ELF-1 (cell line): ENCODE data around the gene RAB44.

Source experiments
- DNase-seq: peaks from one replicate; pipeline ENCODE4 v3.0.0-alpha.2; 2016; ENCODE audit warnings: low read depth, low spot score

The RAB44 gene

DNA sequence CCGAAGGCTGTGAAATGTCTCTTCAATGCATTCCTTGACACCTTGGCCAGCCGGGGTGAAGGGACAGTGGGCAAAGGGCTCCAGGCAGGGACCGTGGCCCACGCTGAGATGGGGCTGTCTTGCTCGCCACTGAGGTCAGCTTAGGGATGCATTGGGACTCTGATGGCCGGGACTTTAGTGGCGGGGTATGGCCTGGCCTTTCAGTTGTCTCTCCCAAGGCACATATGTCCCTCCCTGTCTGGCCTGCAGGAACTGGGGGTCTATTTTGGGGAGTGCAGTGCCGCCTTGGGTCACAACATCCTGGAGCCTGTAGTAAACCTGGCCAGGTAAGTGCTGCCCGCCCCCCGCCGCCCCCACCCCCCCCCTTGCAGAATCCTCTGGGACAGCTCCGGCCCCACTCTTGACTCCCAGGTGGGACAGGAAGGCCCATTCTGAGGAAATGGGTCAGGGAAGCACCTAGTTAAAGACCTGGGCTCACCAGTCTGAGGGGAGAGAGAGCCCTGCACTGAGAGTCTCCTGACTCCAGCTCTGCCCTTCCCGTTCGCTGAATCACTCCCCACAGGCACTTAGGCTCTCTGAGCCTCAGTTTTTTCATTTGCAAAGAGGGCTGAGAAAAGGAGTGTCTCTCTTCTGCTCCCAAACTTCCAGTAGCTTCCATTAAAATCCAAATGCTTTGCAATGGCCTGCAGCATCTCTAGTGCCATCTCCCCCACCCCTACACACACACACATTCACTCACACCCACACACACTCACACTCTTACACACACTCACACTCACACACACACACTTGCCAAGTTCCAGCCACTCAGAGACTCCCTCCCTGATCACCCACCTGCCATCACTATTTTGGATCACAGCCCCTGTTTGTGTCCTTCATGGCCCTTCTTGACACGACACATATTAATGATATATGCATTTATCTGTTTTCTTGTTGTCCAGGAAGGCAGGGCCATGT, 33.1 kb downstream of the RAB44 start:
- DNase-seq = no peak

- DNase-seq = no peak
These were observed 34.1 kb downstream of the RAB44 start for GRCh38 chr6:36731622-36732310.

DNA sequence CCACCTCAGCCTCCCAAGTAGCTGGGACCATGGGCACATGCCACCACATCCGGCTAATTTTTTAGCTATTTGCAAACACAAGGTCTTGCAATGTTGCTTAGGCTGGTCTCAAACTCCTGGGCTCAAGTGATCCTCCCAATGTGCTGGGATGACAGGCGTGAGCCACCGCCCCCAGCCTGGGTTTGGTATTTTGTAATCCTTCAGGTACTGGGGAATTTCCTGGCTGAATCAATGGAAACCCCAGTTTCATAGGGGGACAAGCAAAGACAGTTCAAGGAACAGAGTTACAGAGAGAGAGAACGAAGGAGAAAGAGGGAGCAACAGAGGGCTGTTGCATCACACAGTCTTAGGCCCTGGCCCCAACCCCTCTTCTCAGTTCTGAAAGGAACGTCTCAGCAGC, 35.7 kb downstream of the RAB44 start:
- DNase-seq = no peak

DNA sequence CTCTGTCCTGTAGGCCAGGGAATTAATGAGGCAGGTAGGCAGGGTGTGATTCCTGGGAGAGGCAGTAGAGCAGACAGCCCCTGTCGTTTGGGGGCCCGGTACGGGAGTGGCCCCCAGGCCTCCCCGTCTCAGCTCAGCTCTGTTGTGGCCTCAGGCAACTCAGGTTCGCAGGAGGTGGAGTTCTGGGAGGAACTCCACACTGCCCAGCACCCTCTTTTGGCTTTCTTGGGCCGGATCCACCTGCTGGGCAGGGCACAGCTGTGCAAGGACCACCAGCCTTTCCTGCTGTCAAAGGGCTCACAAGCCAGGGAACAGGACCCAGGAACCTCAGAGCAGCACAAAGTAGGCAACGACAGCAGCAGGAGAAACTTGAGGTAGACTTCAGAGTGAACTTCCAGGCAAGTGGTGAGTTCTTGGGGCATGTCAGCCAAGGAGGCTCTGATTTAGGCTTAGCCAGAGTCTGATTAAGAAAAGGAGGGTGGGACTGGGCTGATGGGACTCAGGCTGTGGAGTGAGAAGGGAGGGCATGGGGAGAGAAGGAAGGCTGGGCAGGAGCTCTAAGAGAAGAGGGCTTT, 36.9 kb downstream of the RAB44 start:
- DNase-seq = no peak

DNA sequence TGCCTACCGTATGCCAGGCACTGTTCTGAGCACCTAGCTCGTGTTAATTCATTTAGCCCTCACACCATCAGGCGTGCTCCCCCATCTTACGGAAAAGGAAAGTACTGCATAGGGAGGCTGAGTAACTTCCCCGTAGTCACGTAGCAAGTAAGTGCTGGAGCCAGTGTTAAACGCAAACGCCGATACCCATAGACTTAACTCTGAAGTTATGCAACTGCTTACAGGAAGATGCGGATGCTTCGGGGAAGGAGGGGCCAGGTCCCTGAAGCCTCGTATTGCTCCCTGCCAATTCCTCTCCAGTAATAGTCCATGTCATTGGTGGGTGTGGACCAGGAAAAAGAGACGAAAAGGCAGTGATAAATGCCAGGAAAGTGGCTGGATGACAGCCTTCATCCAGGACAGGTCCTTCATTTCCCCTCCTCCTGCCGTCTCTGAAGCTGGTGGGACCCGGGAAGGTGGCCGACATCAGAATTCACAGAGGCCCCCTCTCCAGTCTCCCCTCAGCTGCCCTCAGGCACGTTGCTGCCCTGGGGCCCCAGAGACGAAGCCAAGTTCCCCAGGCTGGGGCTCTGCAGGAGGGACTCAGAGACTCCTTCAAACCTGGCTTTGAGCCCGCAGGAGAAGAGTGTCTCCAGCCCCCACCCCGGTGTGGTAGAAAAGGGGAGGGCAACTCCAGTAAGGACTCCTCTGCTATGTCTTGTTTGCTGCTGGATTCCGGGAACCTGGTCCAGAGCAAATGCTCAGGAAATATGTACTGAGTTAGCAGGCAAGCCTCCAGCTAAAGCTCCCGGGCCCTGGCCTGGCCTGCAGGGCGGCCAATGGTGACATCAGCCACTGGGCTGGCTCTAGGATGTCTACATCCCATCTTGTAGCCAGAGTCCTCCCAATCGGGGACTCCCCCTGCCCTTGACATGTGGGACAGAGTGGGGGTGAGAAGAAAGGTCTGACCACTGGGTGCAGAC, 37.8 kb downstream of the RAB44 start:
- DNase-seq = no peak

DNA sequence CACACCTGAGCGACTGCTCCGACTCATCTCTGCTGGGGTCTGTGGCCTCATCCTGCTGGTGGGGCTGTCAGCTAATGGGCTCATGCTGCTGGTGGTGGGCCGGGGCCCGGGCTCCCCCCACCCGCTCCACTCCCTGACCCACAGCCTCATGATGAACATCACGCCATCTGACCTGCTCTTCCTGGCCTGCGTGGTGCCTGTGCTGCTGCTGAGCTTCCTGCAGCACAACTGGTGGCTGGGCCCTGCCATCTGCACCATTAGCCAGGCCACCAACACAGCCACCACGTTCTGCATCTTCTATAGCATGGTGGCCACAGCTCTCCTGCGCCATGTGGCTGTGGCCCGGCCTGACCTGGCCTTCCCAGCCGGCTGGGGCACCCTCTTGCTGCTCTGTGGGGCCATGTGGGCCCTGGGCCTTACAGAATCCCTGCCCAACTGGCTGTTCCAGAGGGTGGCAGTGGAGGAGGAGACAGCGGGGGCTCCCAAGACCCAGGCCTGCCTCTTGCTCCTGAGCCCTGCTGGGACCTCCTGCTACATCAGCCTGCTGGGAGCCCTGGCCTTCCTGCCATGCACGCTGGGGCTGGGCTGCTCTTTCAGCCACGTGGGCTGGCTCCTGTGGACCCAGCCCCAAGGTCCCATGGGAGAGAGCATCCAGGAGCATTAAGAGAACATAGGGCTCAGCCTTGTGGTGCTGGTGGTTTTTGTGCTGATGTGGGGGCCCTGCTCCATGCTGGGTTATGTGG, 39.6 kb downstream of the RAB44 start:
- no peak for DNase-seq

DNA sequence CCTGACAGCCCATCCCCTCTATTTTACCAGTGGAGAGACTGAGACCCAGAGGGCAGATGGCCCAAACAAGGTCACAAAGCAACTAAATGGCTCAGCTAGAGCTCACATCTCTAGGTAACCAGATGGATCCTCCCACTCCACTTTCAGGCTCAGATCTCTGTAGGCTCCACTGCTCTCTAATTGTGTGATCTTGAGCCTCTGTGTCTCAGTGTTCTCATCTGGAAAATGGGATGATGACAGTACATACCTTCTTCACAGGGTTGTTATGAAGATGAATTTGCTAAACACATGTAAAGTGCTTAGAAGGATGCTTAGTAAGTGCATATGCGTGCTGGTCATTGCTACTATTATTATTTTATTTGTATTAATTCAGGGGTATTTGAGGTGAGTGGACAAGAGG, 40.5 kb downstream of the RAB44 start:
- no peak for DNase-seq

- no peak for DNase-seq
These were observed 42.6 kb downstream of the RAB44 start for GRCh38 chr6:36739947-36740817.

DNA sequence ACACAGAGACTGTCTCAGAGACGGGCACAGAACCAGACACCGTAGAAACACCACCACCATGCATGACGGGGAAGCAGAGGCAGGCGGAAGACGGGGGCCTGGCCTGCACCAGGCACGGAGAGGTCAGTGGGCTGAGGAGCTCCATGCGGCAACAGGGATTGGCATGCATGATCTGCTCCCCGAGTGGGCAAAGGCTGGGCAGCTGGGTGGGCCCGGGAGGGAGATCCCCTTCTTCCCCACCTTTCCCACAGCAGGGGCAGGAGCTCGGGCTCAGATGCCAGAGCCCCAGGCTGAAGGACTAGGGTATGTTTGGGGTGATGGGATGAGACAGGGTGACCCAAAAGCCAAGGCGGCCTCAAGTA, 43.2 kb downstream of the RAB44 start:
- DNase-seq = no peak

DNA sequence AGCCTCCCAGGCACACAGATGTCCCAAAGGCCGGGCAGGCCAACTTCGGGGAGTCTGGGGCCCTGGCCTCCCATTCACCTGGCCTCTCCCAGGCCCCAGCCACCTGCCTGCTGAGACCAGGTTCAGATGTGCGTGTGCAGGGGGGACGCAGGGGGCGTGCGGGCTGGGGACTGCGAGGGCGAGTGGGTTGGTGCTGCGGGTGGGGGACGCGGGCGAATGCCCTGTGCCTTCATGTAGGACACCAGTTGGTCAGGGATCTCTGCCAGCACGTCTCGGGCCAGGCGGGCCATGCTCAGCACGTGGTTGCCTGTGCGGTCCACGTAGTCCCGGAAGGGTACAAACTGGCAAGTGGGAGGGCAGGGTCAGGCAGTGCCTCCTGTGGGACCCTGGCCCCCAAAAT, 44.5 kb downstream of the RAB44 start:
- DNase-seq = no peak

GRCh38 chr6:36743032-36743431, 45.4 kb downstream of the RAB44 start:
- DNase-seq = no peak

DNA sequence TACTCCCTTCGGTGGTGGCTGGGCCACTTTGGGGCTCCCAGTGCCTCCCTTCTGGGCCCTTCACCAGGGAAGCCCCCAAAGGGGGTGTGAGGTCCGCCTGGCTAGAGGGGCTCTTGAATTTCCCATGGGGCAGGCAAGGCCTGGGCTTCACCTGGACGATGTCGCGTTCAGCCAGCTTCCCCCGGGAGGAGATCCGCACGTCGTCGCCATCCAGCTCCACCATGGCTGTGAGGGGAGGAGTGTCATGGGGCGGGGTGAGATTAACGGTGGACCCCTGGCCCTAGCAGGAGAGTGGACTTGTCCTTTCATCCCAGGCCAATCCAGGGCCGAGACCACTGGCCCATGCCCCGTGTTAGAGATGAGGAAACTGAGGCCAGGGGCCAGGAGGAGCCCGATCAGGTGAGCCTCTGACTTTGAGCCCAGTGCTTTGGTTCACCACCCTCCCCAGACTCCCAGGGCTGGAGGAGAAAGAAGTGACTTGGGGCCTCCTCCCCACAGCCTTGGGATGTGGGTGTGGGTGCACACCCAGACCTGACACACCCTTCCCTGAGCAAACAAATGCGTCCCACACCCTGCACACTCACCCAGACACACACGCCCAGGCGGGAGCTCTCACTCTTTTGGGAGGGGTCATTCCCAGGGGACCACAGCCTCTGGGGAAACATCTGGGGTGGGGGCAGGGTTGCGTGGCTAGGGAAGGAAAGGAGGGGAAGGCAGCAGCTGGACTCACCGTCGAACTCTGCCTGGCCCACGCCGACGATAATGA, 46.1 kb downstream of the RAB44 start:
- no peak for DNase-seq

GRCh38 chr6:36744304-36744673, 46.7 kb downstream of the RAB44 start:
- no peak for DNase-seq

DNA sequence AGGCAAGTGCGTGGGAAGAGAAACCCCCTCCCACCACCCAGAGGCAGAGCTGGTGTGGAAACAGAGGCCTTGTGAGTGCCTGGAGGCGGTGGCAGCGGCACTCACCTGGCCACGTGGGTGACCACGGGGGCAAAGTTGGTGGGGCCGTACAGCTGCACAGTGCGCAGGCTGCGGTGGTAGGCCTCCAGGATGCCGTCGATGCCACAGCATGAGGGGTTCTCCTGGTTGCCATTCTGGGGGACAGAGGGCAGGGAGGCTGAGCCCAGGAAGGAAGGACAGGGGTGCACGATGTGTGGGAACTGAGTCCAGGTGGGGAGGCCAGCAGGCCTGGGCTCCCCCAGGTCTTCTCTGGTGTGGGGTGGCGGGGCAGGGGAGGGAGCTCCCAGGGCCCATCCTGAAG, 47.7 kb downstream of the RAB44 start:
- no peak for DNase-seq

DNA sequence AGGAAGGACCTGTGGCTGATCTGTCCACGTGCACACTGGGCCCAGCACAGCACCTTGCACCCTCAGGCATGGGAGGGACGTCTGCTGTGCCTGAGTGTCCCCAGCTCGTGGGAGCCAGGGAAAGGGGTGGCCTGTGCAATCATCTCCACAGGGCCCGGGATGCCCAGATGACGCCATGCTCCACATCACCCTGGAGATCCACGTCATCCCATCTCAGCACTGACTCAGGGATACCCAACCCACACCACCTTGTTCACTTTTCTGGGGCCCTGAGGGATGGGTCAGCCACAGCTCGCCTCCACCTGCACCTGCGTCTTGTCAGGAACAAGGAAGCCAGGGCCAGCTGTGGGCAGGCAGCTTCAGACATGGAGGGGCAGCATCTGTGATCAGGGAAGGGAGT, 48.2 kb downstream of the RAB44 start:
- no peak for DNase-seq

- DNase-seq = no peak
These were observed 48.6 kb downstream of the RAB44 start for GRCh38 chr6:36746251-36746650.

DNA sequence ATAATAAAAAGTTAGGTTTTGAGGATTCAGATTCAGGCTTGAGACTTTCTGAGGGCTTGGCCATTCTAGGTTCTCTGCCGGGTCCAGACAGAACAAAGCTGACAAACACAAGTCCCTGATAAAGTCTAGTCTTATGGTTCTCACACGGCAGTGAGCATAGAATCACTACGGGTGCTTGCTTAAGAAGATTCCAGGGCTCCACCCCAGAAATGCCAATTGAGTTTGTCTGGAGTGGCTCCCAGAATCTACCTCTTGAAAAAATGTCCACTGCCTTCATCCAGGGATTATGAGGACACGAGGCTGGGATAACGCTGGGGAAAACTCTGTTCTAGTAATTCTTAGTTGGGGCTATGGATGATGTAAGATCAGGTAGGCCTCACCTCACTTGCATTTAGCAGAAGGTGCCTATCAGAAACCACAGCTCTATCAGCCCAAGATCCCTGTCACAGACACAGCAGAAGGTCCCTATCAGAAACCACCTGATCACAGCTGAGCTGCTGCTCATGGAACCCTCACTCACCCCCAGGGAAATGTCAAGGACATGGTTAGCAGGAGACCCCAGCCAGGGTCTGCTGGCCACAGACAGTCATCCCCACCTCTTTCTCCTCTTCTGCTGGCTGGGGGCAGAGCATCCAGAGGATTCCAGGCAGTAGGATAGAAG, 52.3 kb downstream of the RAB44 start:
- no peak for DNase-seq

GRCh38 chr6:36751091-36751490, 53.5 kb downstream of the RAB44 start:
- DNase-seq = no peak

- DNase-seq = no peak
These were observed 54.2 kb downstream of the RAB44 start for GRCh38 chr6:36751833-36752186.
